Glomerular visceral epithelial cell (primary cell): Measurements from ENCODE around the gene EPB41L3.

Source experiments
- DNase-seq: peaks from one replicate; pipeline ENCODE4 v3.0.0-alpha.2; 2016; ENCODE audit errors: extremely low spot score

Gene EPB41L3

DNA sequence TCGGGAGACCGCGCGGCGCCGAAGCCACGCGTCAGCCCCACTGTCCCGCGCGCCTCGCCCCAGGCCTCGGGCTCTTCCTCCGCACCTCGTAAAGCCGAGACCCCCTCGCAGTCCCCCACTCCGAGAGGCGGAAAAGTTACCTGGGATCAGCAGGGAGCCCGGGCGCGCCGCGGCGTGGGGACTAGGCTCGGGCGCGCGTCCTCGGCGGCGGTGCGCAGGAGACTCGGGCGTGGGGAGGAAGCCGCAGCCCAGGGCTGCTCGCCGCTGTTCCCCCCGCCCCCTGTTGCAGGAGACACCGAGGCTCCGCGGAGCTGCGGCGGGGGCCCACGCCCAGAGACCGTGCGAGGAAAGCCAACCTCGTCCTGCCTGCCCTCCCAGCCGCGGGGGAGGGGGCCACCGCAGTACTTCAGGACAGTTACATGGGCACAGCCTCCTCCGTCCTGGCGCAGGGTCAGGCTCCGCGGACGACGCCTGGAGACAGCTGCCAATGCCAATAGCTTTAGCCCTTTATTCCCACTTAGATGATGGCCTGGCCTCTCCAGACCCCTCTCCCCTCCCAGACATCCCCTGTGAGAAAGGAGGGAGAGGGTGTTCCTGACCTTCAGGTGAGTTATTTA, at the start of gene EPB41L3:
Gene EPB41L3, minus strand, starts transcription at position 225 of the 617 bp plus-strand sequence. CDS start 54,814 bp downstream, outside the sequence.
- DNase-seq = peak; percentile 65

GRCh38 chr18:5588529-5588928, 44.7 kb upstream of the EPB41L3 start:
- DNase-seq = no peak

- DNase-seq = no peak
These were observed 41.9 kb upstream of the EPB41L3 start for GRCh38 chr18:5585653-5586052.

- peak; percentile 49 for DNase-seq
These were observed 41.1 kb upstream of the EPB41L3 start for GRCh38 chr18:5584746-5585417.

- peak; percentile 82 for DNase-seq
These were observed 39.3 kb upstream of the EPB41L3 start for GRCh38 chr18:5582849-5583681.

- peak; percentile 44 for DNase-seq
These were observed 38.3 kb upstream of the EPB41L3 start for GRCh38 chr18:5582076-5582475.

DNA sequence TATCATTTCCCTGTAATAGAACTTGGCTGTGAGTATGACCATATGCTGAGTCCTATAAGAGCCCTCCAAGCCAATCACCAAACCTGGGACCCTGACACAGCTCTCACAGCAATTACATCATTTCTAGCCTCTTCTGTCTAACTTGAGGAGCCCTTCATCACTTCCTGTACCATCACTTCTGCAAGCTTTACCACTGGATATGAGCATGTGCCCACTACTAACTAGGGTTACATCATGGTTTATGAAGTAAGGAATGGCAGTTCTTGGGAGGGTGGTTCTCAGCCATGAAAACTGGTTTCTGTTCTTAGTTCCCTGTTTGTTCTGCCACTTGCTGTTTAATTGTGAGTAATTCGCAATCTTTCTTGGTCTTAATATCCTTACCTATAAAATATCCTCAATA, 31.0 kb upstream of the EPB41L3 start:
- no peak for DNase-seq

DNA sequence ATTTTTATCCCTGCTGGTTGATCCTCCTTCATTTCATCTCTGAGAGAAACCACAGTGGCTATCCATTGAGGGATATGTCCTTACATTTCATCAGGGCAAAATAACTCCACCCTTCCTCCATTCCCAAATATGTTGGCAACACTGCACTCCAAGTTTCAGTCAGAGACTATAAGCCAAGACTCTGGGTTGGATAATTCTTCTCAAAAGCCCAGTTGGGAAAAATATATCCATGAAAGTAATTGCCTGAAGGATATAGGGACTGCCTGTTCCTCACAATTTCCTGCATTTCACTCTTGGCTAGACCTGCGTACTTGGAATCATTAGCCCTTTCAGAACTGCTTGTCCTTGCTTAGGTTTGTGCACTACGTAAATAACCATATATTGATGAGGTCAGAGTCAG, 27.9 kb upstream of the EPB41L3 start:
- no peak for DNase-seq

GRCh38 chr18:5570613-5571012, 26.8 kb upstream of the EPB41L3 start:
- peak; percentile 51 for DNase-seq

GRCh38 chr18:5568416-5568815, 24.6 kb upstream of the EPB41L3 start:
- DNase-seq = no peak

GRCh38 chr18:5558851-5559250, 15.1 kb upstream of the EPB41L3 start:
- no peak for DNase-seq

DNA sequence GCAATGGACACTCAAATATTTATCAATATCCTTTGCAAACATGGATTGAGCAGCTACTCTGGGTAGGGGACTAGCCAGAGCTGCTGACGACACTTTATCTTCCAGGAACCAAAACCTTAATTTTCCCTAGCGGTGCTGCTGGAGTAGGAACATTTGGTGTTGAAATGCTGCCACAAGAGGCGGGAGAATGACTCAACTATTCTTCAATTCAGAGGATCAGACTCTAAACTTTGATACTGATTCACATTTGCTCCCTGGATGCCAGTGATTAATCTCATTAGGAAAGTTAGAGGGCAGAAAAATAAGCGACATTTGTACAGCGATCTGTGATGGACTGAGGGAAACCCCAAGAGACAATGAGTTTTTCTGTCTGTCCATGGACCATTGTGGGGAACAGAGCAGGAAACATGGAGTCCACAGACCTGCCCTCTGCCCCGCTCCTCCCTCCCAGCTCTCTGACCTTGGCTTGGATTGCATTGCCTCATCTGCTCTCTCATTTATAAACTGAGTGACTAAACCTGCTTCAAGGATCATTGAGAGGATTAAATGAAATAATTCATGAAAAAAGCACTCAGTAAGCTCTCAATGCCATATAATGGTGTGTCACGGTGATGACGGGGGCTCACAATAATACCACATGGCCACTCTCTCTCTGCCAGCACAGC, 12.6 kb upstream of the EPB41L3 start:
- no peak for DNase-seq

- no peak for DNase-seq
These were observed 10.8 kb upstream of the EPB41L3 start for GRCh38 chr18:5554629-5555028.

GRCh38 chr18:5546660-5547059, 2.9 kb upstream of the EPB41L3 start:
- peak; percentile 66 for DNase-seq

DNA sequence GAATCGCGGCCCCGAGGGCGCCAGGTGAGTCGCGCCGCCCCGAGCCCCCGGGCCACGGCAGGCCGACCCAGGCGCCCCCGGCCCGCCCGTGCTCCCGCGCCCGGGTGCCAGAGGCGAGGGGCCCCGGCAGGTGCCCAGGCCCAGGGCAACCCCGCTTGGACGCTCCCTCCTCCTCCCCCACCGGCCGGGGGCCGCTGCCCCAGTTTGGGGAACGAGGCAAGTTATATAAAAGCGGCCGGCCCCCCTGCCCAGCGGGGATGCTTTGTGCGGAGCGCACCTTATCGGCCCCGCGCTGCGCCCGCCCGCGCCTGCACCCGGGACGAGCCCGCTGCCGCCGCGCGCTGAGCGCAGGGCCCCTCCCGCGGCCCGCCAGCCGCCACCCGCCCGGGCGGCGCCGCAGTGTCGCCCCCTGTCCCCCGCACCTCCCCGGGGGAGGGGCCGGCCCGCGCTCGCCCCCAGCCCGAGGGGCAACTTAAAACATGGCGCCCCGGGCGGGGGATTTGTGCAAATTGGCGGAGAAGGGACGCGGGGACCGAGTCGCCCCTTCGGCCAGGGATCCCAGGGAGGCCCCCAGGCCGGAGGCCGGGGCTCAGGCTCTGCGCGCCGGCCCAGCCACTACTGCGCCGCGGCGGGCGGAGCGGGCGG, 639 bp downstream of the EPB41L3 start:
- DNase-seq = peak; percentile 28

GRCh38 chr18:5542515-5543035, 1.2 kb downstream of the EPB41L3 start:
- peak; percentile 32 for DNase-seq

DNA sequence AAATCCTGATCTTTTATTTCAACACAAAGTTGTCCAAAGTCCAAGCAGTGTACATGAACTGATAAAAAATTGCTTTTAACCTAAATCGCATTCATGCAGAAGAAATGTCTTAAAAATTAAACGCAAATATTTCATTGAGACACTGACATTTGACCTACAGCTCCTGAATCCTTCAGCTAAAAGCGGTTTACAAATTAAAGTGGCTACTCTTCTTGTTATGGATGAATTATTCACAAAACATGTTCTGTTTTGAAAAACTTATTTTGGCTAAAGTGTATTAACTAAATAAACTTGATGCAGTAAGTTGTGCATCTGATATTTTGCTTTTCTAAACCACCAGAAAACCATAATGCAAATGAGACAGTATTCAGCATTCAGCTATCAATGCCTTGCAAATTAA, 2.2 kb downstream of the EPB41L3 start:
- DNase-seq = no peak

- DNase-seq = no peak
These were observed 4.4 kb downstream of the EPB41L3 start for GRCh38 chr18:5539391-5539790.

DNA sequence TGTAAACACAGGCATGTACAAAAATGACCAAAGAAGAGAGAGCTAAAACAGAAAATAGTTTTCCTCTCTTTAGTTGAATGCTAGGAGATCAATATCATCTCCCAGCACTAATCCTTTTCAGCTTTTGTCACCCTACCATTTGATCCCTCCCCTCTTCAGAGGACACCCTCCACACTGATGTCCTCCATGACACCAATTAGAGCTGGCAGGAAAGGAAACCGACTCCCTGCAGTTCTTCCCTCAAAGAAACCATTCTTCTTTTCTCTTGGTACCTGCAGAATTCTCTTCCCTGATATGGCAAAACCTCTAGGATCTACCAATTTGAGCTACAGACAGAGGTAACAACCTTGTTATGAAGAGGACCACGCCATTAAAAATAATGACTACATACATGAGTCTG, 5.3 kb downstream of the EPB41L3 start:
- DNase-seq = no peak

DNA sequence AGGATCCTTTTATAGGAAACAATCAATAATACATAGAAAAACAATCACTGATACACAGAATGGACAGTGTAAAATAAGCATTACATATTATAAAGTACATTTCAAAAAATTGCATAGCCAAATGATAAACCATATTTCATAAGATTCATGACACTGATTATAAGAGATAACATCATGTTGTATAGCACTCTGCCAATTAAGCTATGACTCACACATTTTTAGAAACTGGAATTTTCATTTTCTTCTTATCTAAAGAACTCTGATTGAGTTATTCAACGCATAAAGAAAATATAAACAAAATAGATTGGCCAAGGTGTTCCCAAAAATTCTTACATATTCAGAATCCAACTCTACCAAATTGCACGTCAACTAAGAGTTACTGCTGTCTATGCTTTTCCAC, 5.9 kb downstream of the EPB41L3 start:
- no peak for DNase-seq

- DNase-seq = peak; percentile 81
These were observed 9.0 kb downstream of the EPB41L3 start for GRCh38 chr18:5534845-5535244.
